GM18526 (cell line): ENCODE measurements around the gene PTGDR.

Experiments
- POLR2A ChIP-seq: IDR thresholded peaks from 3 replicates; pipeline ENCODE4 v1.6.1; 2011; ENCODE audit not compliant: insufficient read length; ENCODE audit errors: extremely low read depth

Gene PTGDR

DNA sequence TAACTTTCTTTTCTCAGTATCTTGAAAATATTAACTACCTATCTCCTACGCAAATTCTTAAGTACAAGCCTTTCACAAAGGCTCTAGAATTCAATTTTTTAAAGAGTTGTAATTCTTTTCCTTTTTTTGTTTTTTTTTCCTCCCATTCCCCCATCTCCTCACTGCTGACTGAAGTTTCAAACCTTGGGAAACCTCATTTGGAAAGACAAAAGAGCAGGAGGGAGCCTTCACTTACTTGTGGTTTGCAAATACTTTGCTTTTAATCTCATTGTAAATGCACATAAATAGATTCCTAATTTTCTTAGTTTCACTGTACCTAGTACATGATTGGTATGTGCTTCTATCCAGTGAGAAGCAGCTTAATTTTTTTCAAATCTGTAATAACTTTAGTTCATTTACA, 15.8 kb upstream of the PTGDR start:
- TF ChIP-seq POLR2A, result no peak

- TF ChIP-seq POLR2A, result no peak
These were observed 14.0 kb upstream of the PTGDR start for GRCh38 chr14:52253503-52253902.

DNA sequence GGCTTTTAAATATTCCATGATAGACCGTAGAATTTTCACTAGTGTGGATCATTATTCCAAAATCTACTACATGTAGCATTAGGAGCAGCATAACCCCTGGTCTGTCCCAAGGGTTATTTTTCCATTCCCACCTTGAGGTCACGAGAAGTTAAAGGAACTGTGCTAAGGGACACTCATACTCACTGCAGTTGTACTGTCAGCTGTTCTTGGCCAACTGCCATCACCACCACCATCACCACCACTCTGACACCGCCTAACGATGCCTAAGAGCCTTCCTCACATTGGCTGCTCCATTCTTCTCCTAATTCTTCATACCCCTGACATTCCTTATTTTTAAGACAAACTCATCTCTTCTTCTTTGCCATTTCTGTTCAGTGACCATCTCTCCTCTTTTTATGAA, 13.4 kb upstream of the PTGDR start:
- TF ChIP-seq POLR2A, result no peak

- TF ChIP-seq POLR2A, result no peak
These were observed 8.7 kb upstream of the PTGDR start for GRCh38 chr14:52258783-52259182.

GRCh38 chr14:52259434-52259833, 8.1 kb upstream of the PTGDR start:
- no peak for TF ChIP-seq POLR2A

GRCh38 chr14:52262600-52262999, 4.9 kb upstream of the PTGDR start:
- TF ChIP-seq POLR2A, result no peak

- TF ChIP-seq POLR2A, result no peak
These were observed 4.3 kb upstream of the PTGDR start for GRCh38 chr14:52263190-52263589.

- TF ChIP-seq POLR2A, result no peak
These were observed 2.2 kb upstream of the PTGDR start for GRCh38 chr14:52265253-52265652.

GRCh38 chr14:52266179-52266578, 1.3 kb upstream of the PTGDR start:
- no peak for TF ChIP-seq POLR2A

- no peak for TF ChIP-seq POLR2A
These were observed 716 bp upstream of the PTGDR start for GRCh38 chr14:52266782-52267181.

GRCh38 chr14:52268279-52269061, 972 bp downstream of the PTGDR start:
- TF ChIP-seq POLR2A, result no peak

- TF ChIP-seq POLR2A, result no peak
These were observed 1.6 kb downstream of the PTGDR start for GRCh38 chr14:52269100-52269499.

- no peak for TF ChIP-seq POLR2A
These were observed 2.5 kb downstream of the PTGDR start for GRCh38 chr14:52269982-52270381.

- no peak for TF ChIP-seq POLR2A
These were observed 4.0 kb downstream of the PTGDR start for GRCh38 chr14:52271538-52271937.

DNA sequence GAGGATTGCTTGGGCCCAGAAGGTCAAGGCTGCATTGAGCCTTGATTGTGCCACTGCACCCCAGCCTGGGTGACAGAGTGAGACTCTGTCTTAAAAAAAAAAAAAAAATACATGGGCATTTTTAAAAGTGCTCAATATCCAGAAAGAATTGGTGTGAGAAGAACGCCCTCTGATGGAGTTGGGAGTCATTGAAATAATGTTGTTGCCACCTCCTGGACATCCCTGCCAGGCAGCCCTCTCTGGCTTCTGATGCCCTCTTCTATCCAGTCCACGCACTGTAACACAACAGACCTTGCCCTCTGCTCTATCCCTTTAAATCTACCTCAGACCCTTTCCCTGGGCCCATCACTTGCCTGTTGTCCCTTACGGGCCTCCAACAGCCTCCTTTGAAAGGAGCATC, 4.9 kb downstream of the PTGDR start:
- TF ChIP-seq POLR2A, result no peak

DNA sequence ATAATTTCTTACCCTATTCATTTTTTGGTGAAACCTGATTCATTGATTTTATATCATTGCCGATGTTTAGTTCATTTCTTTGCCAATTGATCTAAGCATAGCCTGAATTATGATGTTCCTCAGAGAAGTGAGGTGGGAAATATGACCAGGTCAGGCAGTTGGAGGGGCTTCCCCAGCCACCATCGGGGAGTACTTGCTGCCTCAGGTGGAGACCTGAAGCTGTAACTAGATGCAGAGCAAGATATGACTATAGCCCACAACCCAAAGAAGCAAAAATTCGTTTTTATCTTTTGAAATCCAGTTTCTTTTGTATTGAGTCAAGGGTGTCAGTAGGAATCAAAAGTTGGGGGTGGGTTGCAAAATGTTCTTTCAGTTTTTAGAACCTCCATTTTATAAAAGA, 7.9 kb downstream of the PTGDR start:
- TF ChIP-seq POLR2A, result no peak

DNA sequence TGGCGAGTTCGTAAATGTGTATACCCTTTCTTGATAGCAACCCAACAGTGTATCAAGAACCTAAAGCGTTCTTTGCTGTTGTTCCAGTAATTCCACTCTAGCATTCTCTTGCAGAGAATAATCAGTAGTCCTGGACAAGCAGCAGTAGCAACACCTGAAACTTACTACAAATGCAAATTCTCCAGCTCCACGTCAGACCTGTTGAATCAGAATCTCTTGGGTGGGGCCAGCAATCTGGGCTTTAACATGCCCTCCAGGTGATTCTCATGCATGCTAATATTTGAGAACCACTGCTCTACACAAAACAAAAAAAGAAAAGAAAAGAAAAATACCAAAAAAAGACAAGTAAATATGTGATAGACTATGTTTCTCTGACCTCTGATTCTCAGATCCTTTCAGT, 10.1 kb downstream of the PTGDR start:
- TF ChIP-seq POLR2A, result no peak
